NCI-H2171 treated with DMSO at 0.1 percent for 48 hours (cell line): ENCODE results near the gene GNB1L.
A peak's percentile ranks its signal among the peaks of the same experiment; 100 is the strongest.

Experiments
- DNase-seq: peaks from one replicate; lab custom pipeline; 2025; lab: John Stamatoyannopoulos, UW

GNB1L gene

GRCh38 chr22:19876314-19876940 lies 21.8 kb upstream of the GNB1L start:
- no peak for DNase-seq

DNA sequence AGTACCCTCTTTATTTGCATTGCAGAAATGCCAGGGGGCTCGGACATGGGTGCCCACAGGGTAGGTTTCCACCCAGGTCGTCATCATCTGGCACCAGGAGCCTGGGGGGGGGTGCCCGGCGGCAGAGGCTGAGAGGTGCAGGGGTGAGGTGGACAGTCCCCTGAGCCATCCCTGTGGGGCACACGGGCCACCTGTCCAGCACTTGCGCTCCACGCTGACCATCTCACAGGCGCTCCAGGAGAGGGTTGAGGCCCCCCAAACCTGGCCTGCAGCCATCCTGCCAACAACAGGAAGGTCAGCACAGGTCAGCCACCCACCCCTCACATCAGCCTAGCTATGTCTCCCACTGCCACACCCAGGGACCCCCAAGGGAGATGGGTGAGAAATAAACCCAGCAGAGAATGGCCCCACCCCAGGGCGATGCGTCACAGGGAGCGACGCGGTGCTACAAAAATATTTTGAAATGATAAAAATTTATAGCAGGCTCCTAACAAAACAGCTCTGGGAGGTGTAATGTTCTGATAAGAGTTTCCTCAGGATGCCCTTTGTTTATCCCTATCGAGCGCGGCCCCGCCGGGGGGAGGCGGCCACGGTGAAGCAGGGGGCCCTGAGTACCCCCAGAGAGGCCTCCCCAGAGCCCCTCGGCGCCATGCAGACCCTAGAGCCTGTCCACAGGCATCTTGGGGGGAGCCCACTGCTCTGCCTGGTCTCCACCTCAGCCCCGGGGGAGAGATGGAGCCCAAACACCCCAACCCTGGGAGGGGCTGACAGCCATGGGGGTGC lies 21.0 kb upstream of the GNB1L start:
- DNase-seq = no peak

DNA sequence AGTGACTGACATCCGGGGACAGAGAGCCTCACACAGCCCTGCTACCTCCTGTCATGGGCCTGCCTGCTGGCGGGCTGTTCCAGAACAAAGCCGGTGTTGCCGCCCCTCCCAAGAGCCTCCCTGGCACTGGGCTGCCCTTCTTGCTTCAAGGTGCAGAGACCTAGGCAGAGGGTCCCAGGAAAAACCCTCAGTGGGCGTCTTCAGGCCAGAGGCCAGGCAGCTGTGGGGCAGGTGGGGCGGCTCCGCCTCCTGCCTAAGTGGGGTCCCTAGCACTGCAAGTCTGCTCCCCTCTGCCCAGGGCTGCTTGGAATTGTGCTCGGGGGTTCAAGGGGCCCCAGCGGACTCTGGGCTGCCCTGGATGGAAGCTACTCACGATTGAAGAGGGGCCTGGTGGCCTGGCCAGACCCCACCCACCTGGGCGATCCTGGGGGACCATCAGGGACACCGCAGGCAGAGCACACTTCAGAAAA lies 20.4 kb upstream of the GNB1L start:
- DNase-seq = no peak

- peak; percentile 62 for DNase-seq
Measured at GRCh38 chr22:19874307-19875060, 19.8 kb upstream of the GNB1L start.

- no peak for DNase-seq
Measured at GRCh38 chr22:19873960-19874306, 19.3 kb upstream of the GNB1L start.

DNA sequence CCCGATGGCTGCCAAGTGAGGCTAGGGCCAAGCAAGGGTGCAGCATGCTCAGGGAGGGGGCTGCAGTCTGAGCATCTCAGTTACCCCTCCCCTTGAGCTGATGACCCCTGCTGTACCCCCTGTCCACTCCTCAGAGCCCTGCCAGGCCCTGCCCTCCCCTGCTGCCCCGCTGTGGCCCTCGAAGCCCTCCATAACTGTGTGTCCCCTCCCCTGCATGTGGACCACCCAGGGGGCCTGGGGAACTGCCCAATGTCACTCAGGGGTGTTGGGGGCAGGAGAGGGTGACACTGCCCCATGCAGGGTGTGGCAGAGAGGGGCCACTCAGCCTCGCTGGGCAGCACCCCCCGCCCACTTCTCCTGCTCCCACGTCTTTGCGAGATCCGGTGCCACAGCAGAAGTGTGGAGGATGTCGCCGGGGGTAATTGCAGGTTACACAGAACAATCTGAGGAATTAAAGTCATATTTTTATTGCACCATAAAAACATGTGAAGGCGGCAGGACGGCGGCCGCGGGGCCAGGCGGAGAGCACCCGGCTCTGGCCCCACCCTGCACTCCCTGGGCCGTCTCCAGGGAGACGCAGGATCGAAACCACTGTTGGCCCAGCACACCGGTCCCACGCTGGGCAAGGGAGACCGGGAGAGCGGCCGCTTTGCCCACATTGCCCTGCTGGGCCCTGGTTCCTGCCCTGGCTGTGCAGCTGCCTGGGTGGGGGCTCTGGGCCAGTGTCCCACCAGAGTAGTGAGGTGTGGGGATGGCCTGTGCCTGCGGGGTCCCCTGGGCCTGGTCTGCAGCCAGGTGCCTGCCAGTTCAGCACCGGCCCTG lies 18.7 kb upstream of the GNB1L start:
- DNase-seq = no peak

DNA sequence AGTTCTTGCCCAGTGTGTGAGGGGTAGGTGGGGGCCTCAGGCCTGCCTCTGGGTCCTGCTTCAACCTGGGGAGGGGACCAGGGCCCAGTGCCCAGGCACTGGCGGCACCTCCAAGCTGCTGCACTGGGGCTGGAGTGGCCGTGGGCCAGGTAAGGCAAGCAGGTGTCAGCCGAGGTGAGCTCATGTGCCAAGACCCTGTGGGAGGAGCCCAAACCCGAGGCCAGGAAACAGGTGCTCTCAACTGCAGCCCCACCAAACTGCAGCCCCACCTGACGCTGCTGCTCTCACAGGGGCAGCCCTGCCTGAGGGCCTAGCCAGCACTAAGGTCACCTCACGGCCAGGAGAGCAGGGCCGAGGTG lies 18.1 kb upstream of the GNB1L start:
- peak; percentile 3 for DNase-seq

DNA sequence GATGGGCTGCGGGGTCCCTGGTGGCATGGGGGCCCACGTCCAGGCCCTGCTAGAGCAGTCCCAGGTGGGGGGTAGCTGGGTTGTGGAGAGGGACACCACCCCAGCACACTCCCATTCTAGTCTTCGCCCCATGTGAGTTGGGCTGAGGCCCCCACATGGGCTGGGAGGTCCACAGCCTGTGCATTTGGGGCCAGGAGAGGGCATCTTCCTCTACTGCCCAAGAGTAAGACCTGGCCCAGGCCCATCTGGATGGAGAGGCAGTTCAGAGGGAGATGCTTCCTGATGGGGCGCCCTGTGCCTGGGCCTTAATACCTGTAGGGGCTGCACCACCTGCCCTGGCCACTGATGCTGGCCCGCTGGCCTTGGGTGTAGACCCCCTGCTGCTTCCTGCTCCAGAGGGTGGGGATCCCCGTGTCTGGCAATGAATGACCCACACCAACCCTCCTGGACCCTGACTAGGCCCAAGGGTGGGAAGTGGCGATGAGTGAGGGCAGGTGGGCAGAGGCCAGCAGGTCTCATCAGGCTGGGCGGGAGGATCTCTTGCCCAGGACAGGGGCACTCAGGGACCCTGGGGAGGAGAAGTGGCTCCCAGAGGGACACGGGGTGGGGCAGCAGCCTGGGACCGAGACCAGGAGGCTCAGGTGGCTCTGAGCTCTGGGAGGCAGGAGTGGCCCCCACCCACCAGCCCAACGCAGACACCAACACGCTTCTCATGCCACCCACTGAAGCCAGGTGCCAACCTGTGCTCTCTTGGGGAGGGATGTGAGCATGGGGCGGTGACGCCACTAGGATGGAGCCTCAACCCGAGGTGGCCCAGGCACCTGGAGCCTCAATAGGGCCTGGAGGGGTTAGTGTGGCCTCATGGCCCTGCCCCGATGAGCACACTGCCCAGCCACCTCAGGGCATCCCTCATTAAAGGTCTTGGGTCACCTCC lies 17.4 kb upstream of the GNB1L start:
- no peak for DNase-seq

- DNase-seq = no peak
Measured at GRCh38 chr22:19871023-19871844, 16.6 kb upstream of the GNB1L start.

GRCh38 chr22:19870153-19871022 lies 15.7 kb upstream of the GNB1L start:
- no peak for DNase-seq

DNA sequence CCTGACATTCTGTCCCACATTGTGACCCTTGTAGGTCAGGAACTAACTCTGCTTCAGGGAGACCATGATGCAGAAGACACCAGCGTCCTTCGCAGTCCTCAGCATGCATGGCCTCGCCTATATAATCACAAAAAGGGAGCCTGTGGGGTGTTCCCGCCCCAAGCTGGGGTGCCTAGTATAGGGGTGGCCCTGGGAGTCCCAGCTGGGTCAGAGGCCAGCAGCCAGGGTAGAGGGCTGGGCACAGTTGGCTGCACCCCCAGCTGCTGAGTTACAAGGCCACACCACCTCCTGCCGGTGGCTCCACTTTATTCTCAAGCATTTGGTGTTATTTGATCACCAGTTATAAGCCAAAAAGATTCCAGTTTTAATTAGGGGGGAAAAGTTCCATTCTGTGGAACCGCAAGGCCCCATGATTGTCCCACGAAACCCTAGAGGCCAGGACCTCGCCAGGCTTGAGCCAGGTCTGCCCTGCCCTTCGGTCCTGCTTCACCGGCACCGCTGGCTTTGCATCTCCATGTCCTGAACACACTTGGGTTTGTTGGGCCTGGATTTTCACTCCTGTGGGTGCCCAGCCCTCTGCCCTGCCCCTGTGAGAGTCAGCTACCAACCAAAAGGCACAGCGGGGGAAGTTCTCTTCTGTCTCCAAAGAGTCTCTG lies 15.0 kb upstream of the GNB1L start:
- DNase-seq = no peak

DNA sequence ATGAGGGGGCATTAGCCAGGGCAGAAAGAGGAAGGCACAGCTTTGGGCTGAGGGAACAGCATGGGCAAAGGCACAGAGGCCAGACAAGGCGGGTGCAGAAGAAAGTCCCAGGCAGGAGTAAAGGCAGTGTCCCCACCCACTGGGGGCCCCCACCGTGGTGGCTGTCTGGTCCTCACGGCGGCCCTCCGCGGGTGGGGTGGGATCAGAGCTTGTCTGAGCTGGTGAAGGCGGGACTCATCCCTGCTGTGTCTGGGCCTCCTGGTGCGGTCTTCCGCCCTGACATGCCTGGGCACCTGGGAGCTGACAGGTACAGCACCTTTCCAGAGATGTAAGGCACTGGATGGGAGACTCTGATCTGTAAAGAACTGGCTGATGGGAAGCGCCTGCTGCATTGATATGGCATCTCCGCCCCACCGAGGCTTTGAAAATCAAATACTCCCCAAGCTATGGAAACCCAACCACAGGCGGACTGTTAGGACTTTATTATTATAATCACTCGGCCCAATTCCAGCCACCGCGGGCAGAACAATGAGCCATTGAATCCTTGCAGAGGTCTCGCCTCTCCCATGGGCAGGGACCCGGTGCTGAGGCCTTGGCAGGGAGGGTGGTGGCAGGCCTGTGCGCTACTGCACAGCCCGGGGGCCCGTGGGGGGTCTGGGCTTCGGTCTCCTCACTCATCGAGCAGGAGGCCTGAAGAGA lies 14.2 kb upstream of the GNB1L start:
- DNase-seq = peak; percentile 32

DNA sequence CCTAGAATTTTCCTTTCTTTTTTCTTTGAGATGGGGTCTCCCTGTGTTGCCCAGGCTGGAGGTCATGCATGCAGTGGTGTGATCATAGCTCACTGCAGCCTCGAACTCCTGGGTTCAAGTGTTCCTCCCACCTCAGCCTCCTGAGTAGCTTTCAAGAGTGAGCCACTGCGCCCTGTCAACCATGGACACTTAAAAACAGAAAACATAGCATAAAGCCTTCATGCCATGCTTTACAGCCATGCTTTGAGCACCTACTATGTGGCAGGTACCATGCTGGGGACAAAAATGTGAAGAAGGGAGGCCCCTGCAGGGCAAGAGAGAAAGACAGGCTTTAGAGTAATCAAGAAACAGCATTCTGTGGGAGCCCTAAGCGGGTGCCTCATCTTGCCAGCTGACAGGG lies 13.7 kb upstream of the GNB1L start:
- DNase-seq = no peak

DNA sequence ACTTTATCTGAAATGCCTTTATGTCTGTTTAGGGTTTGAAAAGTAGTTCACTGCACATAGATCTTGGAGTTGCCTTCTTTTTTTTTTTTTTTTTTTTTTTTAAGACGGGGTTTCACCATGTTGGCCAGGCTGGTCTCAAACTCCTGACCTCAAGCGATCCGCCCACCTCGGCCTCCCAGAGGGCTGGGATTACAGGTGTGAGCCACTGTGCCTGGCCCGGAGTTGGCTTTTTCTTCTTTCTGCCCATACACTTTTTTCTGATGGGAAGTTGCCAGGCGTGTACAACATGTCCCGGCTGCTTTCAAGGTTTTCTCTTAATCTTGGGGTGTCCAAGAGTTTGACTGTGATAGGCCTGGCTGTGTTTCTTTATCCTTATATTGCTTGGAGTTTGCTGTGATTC lies 12.9 kb upstream of the GNB1L start:
- no peak for DNase-seq

DNA sequence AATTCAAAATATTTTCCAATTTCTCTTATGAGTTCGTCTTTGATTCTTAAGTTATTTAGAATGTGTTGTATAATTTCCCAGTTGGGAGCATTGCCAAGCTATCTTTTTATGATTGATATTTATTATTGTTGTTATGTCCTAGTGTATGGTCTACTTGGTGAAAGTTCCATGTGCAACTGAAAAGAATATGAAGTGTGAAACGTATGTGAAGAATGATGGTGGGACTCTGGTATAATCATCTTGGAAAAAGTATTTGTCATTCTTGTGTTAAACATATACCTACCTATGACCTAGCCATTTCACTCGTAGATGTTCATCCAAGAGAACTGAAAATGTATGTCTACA lies 12.0 kb upstream of the GNB1L start:
- DNase-seq = no peak

DNA sequence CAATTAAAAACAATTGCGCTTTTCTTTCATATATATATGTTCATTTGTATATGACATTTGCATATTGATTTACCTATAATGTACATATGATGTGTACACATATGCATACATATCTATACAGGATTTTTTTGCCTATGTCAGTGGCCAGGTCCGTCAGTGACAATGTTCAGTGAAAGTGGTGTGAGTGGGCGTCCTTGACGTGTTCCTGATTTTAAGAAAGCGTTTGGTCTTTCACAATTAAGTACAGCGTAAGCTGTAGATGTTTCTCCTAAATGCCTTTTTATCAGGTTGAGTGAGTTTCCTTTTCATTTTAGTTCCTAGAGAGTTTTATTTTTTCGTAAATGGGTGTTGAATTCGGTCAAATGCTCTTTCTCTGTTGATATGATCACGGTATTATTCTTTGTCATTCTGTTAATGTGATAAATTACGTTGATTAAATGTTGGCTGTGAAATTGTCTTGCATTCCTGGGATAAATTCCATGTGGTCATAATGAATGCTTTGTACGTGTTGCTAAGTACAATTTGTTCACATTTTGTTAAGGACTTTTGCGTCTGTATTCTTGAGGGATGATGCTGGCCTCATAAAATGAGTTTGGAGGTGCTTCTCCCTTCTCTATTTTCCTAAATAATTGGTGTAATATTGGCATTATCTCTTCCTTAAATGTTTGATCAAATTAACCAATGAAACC lies 10.6 kb upstream of the GNB1L start:
- DNase-seq = no peak

- DNase-seq = no peak
Measured at GRCh38 chr22:19864538-19865106, 9.9 kb upstream of the GNB1L start.
